HG03135 (cell line): Measurements from ENCODE around the gene LENG8.
A peak's percentile ranks its signal among the peaks of the same experiment; 100 is the strongest.
"Not testable (repeated sequence)": the region's sequence is repeated elsewhere in the genome, so short reads cannot be mapped to it uniquely, and the experiment has no call there.

Source experiments
- ATAC-seq: cut with Tn5 transposase; IDR thresholded peaks from one replicate; pipeline ENCODE4 v1.9.1; 2021; ENCODE audit warnings: mild to moderate bottlenecking, moderate library complexity; ENCODE audit not compliant: unreplicated experiment

LENG8 gene

GRCh38 chr19:54439174-54439851, 9.7 kb upstream of the LENG8 start:
- ATAC-seq = no peak

- ATAC-seq = no peak
These were observed 8.4 kb upstream of the LENG8 start for GRCh38 chr19:54440641-54441040.

DNA sequence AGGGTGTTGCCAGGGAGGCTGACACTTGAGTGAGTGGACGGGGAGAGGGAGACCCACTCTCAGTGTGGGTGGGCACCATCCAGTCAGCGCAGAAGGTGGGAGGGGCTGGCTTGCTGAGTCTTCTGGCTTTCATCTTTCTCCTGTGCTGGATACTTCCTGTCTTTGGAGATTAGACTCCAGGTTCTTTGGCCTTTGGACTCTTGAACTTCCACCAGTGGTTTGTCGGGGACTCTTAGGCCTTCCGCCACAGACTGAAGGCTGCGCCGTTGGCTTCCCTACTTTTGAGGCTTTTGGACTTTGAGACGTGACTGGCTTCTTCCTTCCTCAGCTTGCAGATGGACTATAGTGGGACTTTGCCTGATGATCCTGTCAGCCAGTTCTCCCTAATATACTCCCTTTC, 4.3 kb upstream of the LENG8 start:
- no peak for ATAC-seq

DNA sequence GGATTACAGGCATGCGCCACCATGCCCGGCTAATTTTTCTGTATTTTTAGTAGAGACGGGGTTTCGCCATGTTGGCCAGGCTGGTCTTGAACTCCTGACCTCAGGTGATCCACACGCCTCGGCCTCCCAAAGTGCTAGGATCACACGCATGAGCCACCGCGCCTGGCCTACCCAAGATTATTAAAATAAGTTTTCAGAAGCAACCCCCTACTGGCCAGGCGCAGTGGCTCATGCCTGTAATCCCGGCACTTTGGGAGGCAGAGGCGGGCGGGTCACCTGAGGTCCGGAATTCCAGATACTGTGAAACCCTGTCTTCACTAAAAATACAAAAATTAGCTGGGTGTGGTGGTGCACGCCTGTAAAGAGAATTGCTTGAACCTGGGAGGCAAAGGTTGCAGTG, 2.6 kb upstream of the LENG8 start:
- ATAC-seq = not testable (repeated sequence)

DNA sequence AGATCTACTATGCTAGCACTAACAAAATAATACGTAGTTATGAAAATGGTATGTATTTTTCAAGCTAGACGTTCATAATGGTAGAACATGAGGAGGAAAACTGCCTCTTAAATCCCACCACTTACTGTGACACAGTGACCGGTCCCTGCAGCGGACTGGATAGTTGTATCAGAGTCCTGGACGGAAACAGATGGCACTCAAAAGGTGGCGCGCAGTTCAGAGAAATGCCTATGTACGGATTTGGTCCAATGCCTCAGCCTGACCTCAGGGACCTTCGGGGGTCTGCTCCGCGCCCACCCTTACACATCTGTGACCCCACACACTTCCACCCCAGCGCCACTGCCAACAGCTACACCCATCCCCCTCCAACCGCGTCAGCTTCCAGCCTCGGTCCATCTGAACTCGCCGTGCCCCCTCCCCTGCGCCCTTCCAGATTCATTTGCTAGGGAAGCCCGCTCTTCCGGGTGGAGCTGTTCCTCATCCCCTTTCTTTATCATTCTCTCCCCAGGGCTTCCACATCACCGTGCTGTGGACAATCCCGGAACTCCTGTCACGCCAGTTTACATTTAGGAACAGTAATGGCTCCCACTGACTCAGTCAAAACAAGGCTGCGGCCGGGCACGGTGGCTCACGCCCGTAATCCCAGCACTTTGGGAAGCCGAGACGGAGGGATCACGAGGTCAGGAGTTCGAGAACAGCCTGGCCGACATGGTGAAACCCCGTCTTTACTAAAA, 792 bp upstream of the LENG8 start:
- peak; percentile 24 for ATAC-seq

GRCh38 chr19:54449701-54450069, 686 bp downstream of the LENG8 start:
- ATAC-seq = peak; percentile 1

DNA sequence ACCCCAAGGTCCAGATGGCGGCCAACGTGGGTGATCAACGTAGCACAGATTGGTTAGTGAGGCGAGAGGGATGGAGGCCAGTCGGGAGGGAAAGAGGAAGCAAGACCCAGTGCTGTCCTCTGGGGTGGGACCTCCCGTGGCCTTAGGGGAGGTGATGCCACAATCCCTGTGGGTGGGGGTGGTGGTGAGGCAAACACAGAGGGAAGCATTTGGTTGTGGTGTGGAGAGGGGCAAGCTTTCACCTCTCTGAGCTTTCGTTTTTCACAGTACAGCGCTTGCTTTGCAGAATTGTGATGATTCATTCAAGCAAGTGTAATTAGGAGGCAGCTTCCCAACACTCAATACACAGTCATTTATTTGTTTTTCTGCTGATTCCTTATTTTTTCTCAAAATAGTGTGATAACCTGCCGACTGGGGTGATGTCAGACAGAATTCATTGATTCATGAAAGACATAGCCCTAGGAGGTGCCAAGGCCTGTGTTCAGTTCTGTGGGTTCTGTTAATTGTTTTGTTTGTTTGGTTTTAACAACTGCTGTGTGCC, 2.4 kb downstream of the LENG8 start:
- no peak for ATAC-seq

DNA sequence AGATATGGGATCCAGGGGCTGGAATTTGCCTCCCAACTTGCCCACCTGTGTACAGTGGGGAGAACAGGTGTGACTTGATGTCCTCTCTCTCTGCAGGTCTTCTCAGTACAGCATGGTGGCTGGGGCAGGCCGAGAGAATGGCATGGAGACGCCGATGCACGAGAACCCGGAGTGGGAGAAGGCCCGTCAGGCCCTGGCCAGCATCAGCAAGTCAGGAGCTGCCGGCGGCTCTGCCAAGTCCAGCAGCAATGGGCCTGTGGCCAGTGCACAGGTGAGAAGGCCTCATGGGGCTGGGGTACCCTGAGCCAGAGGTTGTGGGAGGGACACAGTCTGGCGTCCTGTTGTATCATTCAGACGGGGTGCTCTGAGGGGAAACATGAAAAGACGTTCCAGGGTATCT, 3.0 kb downstream of the LENG8 start:
- no peak for ATAC-seq

DNA sequence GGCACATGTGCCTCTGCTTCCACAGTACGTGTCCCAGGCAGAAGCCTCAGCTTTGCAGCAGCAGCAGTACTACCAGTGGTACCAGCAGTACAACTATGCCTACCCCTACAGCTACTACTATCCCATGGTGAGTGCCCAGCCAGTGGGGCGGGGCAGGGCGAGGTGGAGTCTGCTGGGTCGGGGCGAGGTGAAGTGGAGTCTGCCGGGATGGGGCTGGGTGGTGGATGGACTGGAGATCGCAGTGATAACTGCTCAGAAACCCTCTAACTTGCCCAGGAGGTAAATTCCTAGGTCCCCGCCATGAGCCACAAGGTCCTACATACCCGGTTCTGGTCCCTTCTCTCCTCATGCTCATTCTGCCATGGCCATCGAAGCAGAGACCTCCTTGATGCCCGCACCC, 3.6 kb downstream of the LENG8 start:
- ATAC-seq = no peak

DNA sequence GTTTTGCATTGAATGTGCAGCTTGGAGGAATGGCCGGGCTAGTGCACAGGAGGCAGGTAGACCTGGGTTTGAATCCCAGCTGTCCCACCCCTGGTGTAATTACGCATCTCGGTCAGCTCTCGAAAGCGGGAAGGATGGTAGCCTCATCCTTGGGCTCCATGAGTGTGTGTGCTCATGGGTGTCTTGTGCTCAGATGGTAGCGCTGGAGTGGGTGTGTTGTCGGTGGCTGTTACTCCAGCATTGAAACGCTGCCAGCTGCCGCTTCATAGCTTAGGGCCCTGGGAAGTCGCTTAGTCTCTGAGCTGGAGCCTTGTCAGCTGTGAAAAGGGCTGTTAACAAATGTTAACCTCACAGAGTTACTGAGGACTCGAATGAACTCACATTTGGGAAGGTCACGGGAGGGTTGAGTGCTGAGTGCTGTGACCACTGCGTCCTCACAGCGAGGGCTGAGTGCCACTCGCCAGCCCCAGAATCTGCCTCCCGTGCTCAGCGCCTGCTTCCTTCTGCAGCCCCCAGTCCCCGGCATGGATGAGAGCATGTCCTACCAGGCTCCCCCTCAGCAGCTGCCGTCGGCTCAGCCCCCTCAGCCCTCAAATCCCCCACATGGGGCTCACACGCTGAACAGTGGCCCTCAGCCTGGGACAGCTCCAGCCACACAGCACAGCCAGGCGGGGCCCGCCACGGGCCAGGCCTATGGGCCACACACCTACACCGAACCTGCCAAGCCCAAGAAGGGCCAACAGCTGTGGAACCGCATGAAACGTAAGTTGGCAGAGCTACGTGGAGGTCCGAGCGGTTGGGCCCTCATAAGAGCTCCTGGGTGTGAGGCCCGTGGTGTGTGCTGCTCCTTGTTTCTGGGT, 5.2 kb downstream of the LENG8 start:
- ATAC-seq = no peak

- ATAC-seq = no peak
These were observed 6.0 kb downstream of the LENG8 start for GRCh38 chr19:54454781-54455675.

DNA sequence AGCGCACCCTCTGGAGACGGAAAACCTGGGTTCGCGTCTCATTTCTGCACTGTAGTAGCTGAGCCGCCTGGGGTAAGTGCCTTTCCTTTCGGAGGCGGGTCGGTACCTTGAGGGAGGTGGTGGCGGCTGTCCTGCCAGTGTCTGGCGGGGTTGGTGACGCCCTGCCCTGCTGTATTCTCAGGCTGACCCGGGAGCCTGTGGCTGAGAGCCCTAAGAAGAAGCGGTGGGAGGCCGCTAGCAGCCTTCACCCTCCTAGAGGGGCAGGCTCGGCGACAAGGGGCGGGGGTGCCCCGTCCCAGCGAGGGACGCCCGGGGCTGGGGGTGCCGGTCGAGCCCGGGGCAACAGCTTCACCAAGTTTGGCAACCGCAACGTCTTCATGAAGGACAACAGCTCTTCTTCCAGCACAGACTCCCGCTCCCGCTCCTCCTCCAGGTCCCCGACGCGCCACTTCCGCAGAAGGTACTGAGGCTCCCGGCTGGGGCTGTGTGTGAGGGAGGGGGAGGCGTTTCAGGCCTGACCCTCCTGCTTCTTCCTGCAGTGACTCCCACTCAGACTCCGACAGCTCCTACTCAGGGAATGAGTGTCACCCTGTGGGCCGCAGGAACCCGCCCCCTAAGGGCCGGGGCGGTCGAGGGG, 6.9 kb downstream of the LENG8 start:
- ATAC-seq = no peak

GRCh38 chr19:54456423-54457373, 7.7 kb downstream of the LENG8 start:
- no peak for ATAC-seq

GRCh38 chr19:54457773-54458647, 9.0 kb downstream of the LENG8 start:
- ATAC-seq = no peak

DNA sequence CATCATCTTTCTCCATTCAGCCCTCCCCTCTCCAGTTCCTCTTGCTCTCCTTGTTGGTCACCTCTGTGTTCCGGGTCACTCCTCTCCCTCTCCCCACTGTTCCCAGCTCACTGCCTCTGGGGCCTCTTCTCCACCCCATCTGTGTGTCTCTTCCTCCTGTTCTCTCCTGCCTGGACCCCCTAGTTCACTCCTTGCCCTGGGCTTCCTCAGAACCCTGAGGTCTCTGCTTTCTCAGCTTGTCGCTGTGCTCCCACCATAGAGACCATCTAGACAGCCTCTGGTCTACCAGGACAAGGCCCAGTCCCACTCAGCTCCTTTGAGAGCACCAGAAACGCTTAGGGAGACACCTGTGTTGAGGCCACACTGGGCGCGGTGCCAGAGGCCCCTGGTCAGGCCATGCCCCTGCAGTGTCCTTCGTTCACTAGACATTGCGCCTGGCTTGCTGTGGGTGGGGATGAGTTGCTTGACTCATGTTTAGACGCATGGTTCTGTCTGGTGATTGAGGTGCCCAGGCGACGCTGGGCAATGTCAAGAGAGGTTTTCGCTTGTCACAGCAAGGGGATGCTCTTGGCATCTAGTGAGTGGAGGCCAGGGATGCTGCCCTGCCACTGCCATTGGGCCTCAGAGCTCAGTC, 9.8 kb downstream of the LENG8 start:
- ATAC-seq = no peak

GRCh38 chr19:54459282-54460229, 10.6 kb downstream of the LENG8 start:
- no peak for ATAC-seq
